ENCODE measurements around the gene ACSL3. TPM values are rescaled to one million over a fixed set of nuclear protein-coding genes. Genes with fewer than 3 reads are reported as not detected.

The ACSL3 gene
- total RNA-seq, 1 experiment from 2014 or later, result 85.2 TPM

DNA sequence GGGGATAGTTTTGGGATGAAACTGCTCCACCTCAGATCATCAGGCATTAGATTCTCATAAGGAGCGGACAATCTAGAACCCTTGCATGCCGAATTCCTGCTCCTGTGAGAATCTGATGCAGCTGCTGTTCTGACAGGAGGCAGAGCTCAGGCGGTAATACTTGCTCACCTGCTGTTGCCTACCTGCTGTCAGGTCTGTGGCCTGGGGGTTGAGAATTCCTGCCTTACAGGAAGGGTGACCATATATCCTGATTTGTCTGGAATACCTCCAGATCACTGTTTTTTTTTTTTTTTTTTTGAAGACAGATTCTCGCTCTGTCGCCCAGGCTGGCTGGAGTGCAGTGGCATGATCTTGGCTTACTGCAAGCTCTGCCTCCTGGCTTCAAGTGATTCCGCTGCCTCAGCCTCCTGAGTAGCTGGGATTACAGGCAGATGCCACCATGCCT is 21.7 kb downstream of the ACSL3 start:
- TF ChIP-seq TCF7L2 (IDR thresholded peaks at IDR 0.05; ENCODE audit: low read depth, low read length) (no peak), POLR2AphosphoS5 (IDR thresholded peaks at IDR 0.05; ENCODE audit: low read depth, low read length) (no peak), SIN3A (IDR thresholded peaks at IDR 0.05; ENCODE audit: borderline replicate concordance, insufficient read depth, low read depth, low read length) (no peak)
- TF ChIP-seq, protein P1, sequence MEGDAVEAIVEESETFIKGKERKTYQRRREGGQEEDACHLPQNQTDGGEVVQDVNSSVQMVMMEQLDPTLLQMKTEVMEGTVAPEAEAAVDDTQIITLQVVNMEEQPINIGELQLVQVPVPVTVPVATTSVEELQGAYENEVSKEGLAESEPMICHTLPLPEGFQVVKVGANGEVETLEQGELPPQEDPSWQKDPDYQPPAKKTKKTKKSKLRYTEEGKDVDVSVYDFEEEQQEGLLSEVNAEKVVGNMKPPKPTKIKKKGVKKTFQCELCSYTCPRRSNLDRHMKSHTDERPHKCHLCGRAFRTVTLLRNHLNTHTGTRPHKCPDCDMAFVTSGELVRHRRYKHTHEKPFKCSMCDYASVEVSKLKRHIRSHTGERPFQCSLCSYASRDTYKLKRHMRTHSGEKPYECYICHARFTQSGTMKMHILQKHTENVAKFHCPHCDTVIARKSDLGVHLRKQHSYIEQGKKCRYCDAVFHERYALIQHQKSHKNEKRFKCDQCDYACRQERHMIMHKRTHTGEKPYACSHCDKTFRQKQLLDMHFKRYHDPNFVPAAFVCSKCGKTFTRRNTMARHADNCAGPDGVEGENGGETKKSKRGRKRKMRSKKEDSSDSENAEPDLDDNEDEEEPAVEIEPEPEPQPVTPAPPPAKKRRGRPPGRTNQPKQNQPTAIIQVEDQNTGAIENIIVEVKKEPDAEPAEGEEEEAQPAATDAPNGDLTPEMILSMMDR (IDR thresholded peaks at IDR 0.05), result no peak
- TF ChIP-seq, protein P2, sequence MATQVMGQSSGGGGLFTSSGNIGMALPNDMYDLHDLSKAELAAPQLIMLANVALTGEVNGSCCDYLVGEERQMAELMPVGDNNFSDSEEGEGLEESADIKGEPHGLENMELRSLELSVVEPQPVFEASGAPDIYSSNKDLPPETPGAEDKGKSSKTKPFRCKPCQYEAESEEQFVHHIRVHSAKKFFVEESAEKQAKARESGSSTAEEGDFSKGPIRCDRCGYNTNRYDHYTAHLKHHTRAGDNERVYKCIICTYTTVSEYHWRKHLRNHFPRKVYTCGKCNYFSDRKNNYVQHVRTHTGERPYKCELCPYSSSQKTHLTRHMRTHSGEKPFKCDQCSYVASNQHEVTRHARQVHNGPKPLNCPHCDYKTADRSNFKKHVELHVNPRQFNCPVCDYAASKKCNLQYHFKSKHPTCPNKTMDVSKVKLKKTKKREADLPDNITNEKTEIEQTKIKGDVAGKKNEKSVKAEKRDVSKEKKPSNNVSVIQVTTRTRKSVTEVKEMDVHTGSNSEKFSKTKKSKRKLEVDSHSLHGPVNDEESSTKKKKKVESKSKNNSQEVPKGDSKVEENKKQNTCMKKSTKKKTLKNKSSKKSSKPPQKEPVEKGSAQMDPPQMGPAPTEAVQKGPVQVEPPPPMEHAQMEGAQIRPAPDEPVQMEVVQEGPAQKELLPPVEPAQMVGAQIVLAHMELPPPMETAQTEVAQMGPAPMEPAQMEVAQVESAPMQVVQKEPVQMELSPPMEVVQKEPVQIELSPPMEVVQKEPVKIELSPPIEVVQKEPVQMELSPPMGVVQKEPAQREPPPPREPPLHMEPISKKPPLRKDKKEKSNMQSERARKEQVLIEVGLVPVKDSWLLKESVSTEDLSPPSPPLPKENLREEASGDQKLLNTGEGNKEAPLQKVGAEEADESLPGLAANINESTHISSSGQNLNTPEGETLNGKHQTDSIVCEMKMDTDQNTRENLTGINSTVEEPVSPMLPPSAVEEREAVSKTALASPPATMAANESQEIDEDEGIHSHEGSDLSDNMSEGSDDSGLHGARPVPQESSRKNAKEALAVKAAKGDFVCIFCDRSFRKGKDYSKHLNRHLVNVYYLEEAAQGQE (IDR thresholded peaks at IDR 0.05; ENCODE audit: insufficient read depth in 1 of 2, low read depth in 2 of 2, low read length in 1 of 2), result no peak
- no peaks in the 10 kb centered on the region for H3K36me3 ChIP-seq (ENCODE audit: control insufficient read depth, insufficient read depth, low read length)
- H3K9me3 ChIP-seq (ENCODE audit: control insufficient read depth, insufficient read depth, low read depth, low read length), result no peaks in the 10 kb centered on the region
- H3K27me3 ChIP-seq (ENCODE audit: control insufficient read depth, insufficient read depth, low read length), result no peaks in the 10 kb centered on the region
- BruUV-seq (replicated peaks), result no TSS peak
- no peak overlapping the region for H3K27ac ChIP-seq (ENCODE audit: low read length)
- H3K4me1 ChIP-seq (ENCODE audit: control insufficient read depth, insufficient read depth, low read length), result peaks cover 32% of the 10 kb centered on the region
- DNase-seq (ENCODE audit: low read depth, low spot score) (no peak), ATAC-seq (no peak)
- in situ Hi-C loops (cut with HindIII; ENCODE audit: low pct_unique_long_range_greater_than_20kb, low sequenced_read_pairs) (no loop called here), intact Hi-C loops (cut with micrococcal nuclease; ENCODE audit: unreplicated experiment) (no loop called here)
- no peak overlapping the region for H3K4me3 ChIP-seq (ENCODE audit: low read depth in 2 of 2, low read length in 2 of 2)
- ChIA-PET POLR2A (no interaction called here), CTCF (no interaction called here)

DNA sequence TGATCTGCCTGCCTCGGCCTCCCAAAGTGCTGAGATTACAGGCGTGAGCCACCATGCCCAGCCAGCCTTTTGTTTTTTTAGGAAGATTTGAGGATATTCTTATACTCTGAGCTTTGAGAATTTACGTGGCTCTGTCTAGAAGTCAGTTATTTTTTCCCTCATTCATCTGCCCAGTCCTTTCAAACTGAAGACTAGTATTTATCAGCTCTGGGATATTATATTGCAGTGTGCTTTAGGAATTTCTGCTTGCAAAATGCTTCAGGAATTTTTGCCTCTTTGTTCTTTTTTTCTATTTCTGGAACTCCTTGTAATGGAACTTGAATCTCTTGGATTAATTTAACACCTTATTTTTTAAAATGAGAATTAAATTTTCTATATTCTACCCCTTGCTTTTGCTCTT is 22.6 kb downstream of the ACSL3 start:
- TF ChIP-seq, protein P2 (IDR thresholded peaks at IDR 0.05; ENCODE audit: insufficient read depth in 1 of 2, low read depth in 2 of 2, low read length in 1 of 2), result no peak
- TF ChIP-seq, protein P1 (IDR thresholded peaks at IDR 0.05), result no peak
- TF ChIP-seq TCF7L2 (IDR thresholded peaks at IDR 0.05; ENCODE audit: low read depth, low read length), result no peak
- no TSS peak for BruUV-seq (replicated peaks)
- Histone ChIP-seq H3K27ac (ENCODE audit: low read length) (no peak overlapping the region), H3K4me1 (ENCODE audit: control insufficient read depth, insufficient read depth, low read length) (peaks cover 26% of the 10 kb centered on the region), H3K36me3 (ENCODE audit: control insufficient read depth, insufficient read depth, low read length) (no peaks in the 10 kb centered on the region), H3K4me3 (ENCODE audit: low read depth in 2 of 2, low read length in 2 of 2) (no peak overlapping the region), H3K27me3 (ENCODE audit: control insufficient read depth, insufficient read depth, low read length) (no peaks in the 10 kb centered on the region), H3K9me3 (ENCODE audit: control insufficient read depth, insufficient read depth, low read depth, low read length) (no peaks in the 10 kb centered on the region)
- ChIA-PET CTCF (no interaction called here), POLR2A (interaction anchor here (0.6 kb wide), 1 partner anchor 10 kb away, joined by 10 read pairs; no protein-coding TSS in a partner anchor)
- DNase-seq (ENCODE audit: low read depth, low spot score), result no peak
- intact Hi-C loops (cut with micrococcal nuclease; ENCODE audit: unreplicated experiment), result no loop called here
- ATAC-seq, result no peak
- in situ Hi-C loops (cut with HindIII; ENCODE audit: low pct_unique_long_range_greater_than_20kb, low sequenced_read_pairs), result no loop called here

All from Panc1 (cell line).